Heart left ventricle (tissue), 13 donors: ENCODE results near the gene ACTR3C.

ENCODE experiments used
- POLR2A ChIP-seq, 2 donors: fragments of 450-650 bp; IDR thresholded peaks; one replicate each; pipeline ENCODE4 v1.6.1; 2017; ENCODE audit warnings: antibody characterized with exemption in 2 of 2, mild to moderate bottlenecking in 2 of 2, moderate library complexity in 2 of 2
- TF ChIP-seq, protein P1 (sequence below), 12 donors: fragments of 200-600 bp; sonication (generic) in 4 of 12; IDR thresholded peaks; one replicate each; pipeline versions ENCODE4 v1.5.0 to v1.8.0; 2018 to 2022; ENCODE audit warnings: antibody characterized with exemption in 12 of 12, mild to moderate bottlenecking in 5 of 12
- donor health status: ischemic (EF 13 %, LVEDD 7.1; RV severe dilation, severe dysfunction).
- donor health status: DM: no; HTN: yes; CAD: no.
- donor health status: DM: no; HTN: no; CAD: no.
- donor health status: ischemic (EF 25% LVEDD 6.9; RV normal size, moderate dysfunction).
- donor health status: ischemic (EF 25% LVEDD 5.7; RV mildly dilated, moderate dysfunction).
- donor health status: ischemic (EF 35%, LVEDD 5.7; RV mildly dilated, moderate dysfunction).
- donor health status: nonischemic (EF 11% LVEDD 7.7; RV severe dilation, severe dysfunction).
- donor health status: DM: yes; HTN: yes; CAD: no.
- donor health status: PGD.
- donor health status: ischemic (EF 29% LVEDD 5.4; RV normal size, mild dysfunction).
- donor health status: nonischemic (EF 23%, LVEDD 6.1; RV moderate dilation, normal function).

DNA sequence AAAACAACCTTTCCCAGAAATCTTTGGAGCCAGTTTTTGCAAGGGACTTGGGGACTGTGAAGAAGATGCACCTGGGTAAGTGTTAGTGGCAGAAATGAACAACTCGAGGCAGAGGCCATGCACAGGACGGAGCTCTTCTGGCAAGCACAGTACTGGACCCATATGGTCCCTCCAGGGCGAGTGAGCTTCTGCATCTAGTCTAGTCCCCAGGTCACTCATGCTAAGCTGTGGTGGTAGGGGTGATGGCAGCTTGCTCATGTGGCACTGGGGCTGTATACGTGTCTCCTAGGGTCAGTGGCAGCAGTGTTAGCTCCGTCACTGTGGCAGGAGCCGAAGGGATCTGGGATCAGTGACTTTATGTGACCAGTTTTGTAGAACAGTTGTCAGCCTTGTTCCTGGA, 9.5 kb downstream of the ACTR3C start:
- TF ChIP-seq, protein P1, sequence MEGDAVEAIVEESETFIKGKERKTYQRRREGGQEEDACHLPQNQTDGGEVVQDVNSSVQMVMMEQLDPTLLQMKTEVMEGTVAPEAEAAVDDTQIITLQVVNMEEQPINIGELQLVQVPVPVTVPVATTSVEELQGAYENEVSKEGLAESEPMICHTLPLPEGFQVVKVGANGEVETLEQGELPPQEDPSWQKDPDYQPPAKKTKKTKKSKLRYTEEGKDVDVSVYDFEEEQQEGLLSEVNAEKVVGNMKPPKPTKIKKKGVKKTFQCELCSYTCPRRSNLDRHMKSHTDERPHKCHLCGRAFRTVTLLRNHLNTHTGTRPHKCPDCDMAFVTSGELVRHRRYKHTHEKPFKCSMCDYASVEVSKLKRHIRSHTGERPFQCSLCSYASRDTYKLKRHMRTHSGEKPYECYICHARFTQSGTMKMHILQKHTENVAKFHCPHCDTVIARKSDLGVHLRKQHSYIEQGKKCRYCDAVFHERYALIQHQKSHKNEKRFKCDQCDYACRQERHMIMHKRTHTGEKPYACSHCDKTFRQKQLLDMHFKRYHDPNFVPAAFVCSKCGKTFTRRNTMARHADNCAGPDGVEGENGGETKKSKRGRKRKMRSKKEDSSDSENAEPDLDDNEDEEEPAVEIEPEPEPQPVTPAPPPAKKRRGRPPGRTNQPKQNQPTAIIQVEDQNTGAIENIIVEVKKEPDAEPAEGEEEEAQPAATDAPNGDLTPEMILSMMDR (IDR thresholded peaks at IDR 0.05) = no peak
- TF ChIP-seq POLR2A (IDR thresholded peaks at IDR 0.05) = no peak
